IMR-90 (cell line): Measurements from ENCODE around the gene DIAPH1. TPM values are rescaled to one million over a fixed set of nuclear protein-coding genes. Genes with fewer than 3 reads are reported as not detected.

Source experiments
- ATAC-seq: fragments of 200-7000 bp; cut with Tn5 transposase; 2 replicates; pipeline ENCODE4 v1.9.1; 2020; ENCODE audit warnings: low read depth, mild to moderate bottlenecking, moderate library complexity
- BruUV-seq: library from RNA; stranded (reverse); fragments of 400-500 nt; replicated peaks from 2 replicates; lab custom pipeline; 2021; lab: Mats Ljungman, UMichigan
- CTCF ChIA-PET: fragments of 300-600 bp; formaldehyde crosslinking; extraction: SDS; loops from one replicate; lab custom pipeline; 2021; ENCODE audit warnings: antibody characterized with exemption; lab: Yijun Ruan, JAX
- POLR2A ChIA-PET: fragments of 300-600 bp; sonication (Branson Sonifier 250); formaldehyde crosslinking; loops from one replicate; lab custom pipeline; 2022; ENCODE audit warnings: antibody characterized with exemption; ENCODE audit not compliant: unreplicated experiment; lab: Charles Lee
- DNase-seq: peaks from one replicate; pipeline ENCODE4 v3.0.0; 2013
- H2AFZ ChIP-seq: replicated peaks from 2 replicates; pipeline ENCODE3; 2013; ENCODE audit warnings: low read length, mild to moderate bottlenecking; ENCODE audit not compliant: poor library complexity
- H2AK5ac ChIP-seq: 2 replicates; pipeline ENCODE4 v1.6.1; 2013; ENCODE audit warnings: low read depth, low read length, inconsistent platforms
- H2AK9ac ChIP-seq: replicated peaks from 2 replicates; pipeline ENCODE3; 2013; ENCODE audit warnings: mild to moderate bottlenecking, low read depth, low read length, moderate library complexity; ENCODE audit not compliant: poor library complexity
- H2BK120ac ChIP-seq: 2 replicates; pipeline ENCODE4 v1.6.1; 2013; ENCODE audit warnings: low read depth, low read length, inconsistent platforms
- H2BK15ac ChIP-seq: 3 replicates; pipeline ENCODE4 v1.6.1; 2013; ENCODE audit warnings: low read depth, low read length, inconsistent platforms
- H2BK20ac ChIP-seq: 2 replicates; pipeline ENCODE4 v1.6.1; 2013; ENCODE audit warnings: low read depth, mild to moderate bottlenecking, inconsistent platforms, low read length, moderate library complexity
- H2BK5ac ChIP-seq: 2 replicates; pipeline ENCODE4 v1.6.1; 2013; ENCODE audit warnings: mild to moderate bottlenecking, low read depth, low read length, inconsistent platforms; ENCODE audit not compliant: poor library complexity, severe bottlenecking
- H3K14ac ChIP-seq: replicated peaks from 2 replicates; pipeline ENCODE4 v1.6.1; 2013; ENCODE audit warnings: low read depth, low read length, inconsistent platforms
- H3K18ac ChIP-seq: 2 replicates; pipeline ENCODE4 v1.6.1; 2013; ENCODE audit warnings: low read depth, low read length, control low read depth
- H3K23ac ChIP-seq: 2 replicates; pipeline ENCODE4 v1.6.1; 2013; ENCODE audit warnings: low read depth, low read length, inconsistent platforms
- H3K27ac ChIP-seq: 2 replicates; pipeline ENCODE4 v1.5.1; 2013; ENCODE audit warnings: mild to moderate bottlenecking, control low read depth, low read length; ENCODE audit not compliant: insufficient read depth
- H3K27me3 ChIP-seq: 2 replicates; pipeline ENCODE4 v1.6.1; 2013; ENCODE audit warnings: low read length; ENCODE audit not compliant: control insufficient read depth, insufficient read depth
- H3K36me3 ChIP-seq: 2 replicates; pipeline ENCODE4 v1.6.1; 2013; ENCODE audit warnings: low read length, mixed read lengths; ENCODE audit not compliant: control insufficient read depth, insufficient read depth
- H3K4ac ChIP-seq: 2 replicates; pipeline ENCODE4 v1.6.1; 2013; ENCODE audit warnings: low read depth, low read length, inconsistent platforms
- H3K4me1 ChIP-seq: 2 replicates; pipeline ENCODE4 v1.6.1; 2013; ENCODE audit warnings: low read length, mixed read lengths; ENCODE audit not compliant: control insufficient read depth, insufficient read depth
- H3K4me2 ChIP-seq: 2 replicates; pipeline ENCODE4 v1.6.1; 2013; ENCODE audit warnings: low read depth, mild to moderate bottlenecking, control low read depth, low read length, moderate library complexity
- H3K4me3 ChIP-seq: 2 replicates; pipeline ENCODE4 v1.5.1; 2013; ENCODE audit warnings: low read depth, mild to moderate bottlenecking, control low read depth, low read length, moderate library complexity; ENCODE audit not compliant: insufficient read depth
- H3K56ac ChIP-seq: 2 replicates; pipeline ENCODE4 v1.6.1; 2013; ENCODE audit warnings: low read length, inconsistent platforms; ENCODE audit not compliant: insufficient read depth; ENCODE audit errors: extremely low read depth
- H3K79me1 ChIP-seq, 2 experiments: 2 replicates each; pipeline ENCODE4 v1.6.1; 2013; ENCODE audit warnings: low read length in 2 of 2, inconsistent platforms in 1 of 2, low read depth in 1 of 2
- H3K9ac ChIP-seq: 2 replicates; pipeline ENCODE4 v1.6.1; 2013; ENCODE audit warnings: low read depth, low read length, control low read depth
- H3K9me1 ChIP-seq: 2 replicates; pipeline ENCODE4 v1.6.1; 2013; ENCODE audit warnings: low read length, inconsistent platforms; ENCODE audit not compliant: insufficient read depth
- H3K9me3 ChIP-seq: 2 replicates; pipeline ENCODE4 v1.6.1; 2013; ENCODE audit warnings: low read length; ENCODE audit not compliant: control insufficient read depth, insufficient read depth
- H4K20me1 ChIP-seq: 2 replicates; pipeline ENCODE4 v1.6.1; 2013; ENCODE audit warnings: low read length, inconsistent platforms; ENCODE audit not compliant: insufficient read depth
- H4K5ac ChIP-seq: 2 replicates; pipeline ENCODE4 v1.6.1; 2013; ENCODE audit warnings: mild to moderate bottlenecking, low read depth, low read length, control low read depth
- H4K8ac ChIP-seq, 2 experiments: 2 replicates each; pipeline ENCODE4 v1.6.1; 2013; ENCODE audit warnings: low read depth in 2 of 2, low read length in 2 of 2, control low read depth in 1 of 2, inconsistent platforms in 1 of 2
- H4K91ac ChIP-seq: 2 replicates; pipeline ENCODE4 v1.6.1; 2013; ENCODE audit warnings: low read depth, low read length, inconsistent platforms; ENCODE audit not compliant: insufficient read depth
- BHLHE40 ChIP-seq: fragments of 150-350 bp; IDR thresholded peaks from 2 replicates; pipeline ENCODE4 v1.6.1; 2016; ENCODE audit warnings: mild to moderate bottlenecking, low read depth, low read length
- CEBPB ChIP-seq: IDR thresholded peaks from 2 replicates; pipeline ENCODE4 v1.6.1; 2012; ENCODE audit warnings: low read depth, low read length, improper control_type of control experiment
- FOS ChIP-seq: fragments of 150-350 bp; IDR thresholded peaks from 2 replicates; pipeline ENCODE4 v1.6.1; 2016; ENCODE audit warnings: low read depth, low read length
- MAFK ChIP-seq: IDR thresholded peaks from 2 replicates; pipeline ENCODE4 v1.6.1; 2012; ENCODE audit warnings: low read depth, low read length, improper control_type of control experiment
- MAZ ChIP-seq: IDR thresholded peaks from 2 replicates; pipeline ENCODE4 v1.6.1; 2012; ENCODE audit warnings: low read depth, mild to moderate bottlenecking, low read length, improper control_type of control experiment, moderate library complexity, borderline replicate concordance
- MXI1 ChIP-seq: IDR thresholded peaks from 2 replicates; pipeline ENCODE4 v1.6.1; 2012; ENCODE audit warnings: low read depth, mild to moderate bottlenecking, low read length, moderate library complexity, borderline replicate concordance
- POLR2A ChIP-seq: IDR thresholded peaks from 2 replicates; pipeline ENCODE4 v1.6.1; 2012; ENCODE audit warnings: mild to moderate bottlenecking, low read depth, low read length
- RCOR1 ChIP-seq: IDR thresholded peaks from 2 replicates; pipeline ENCODE4 v1.6.1; 2012; ENCODE audit warnings: mild to moderate bottlenecking, low read length, improper control_type of control experiment; ENCODE audit not compliant: insufficient replicate concordance
- RFX5 ChIP-seq: IDR thresholded peaks from 2 replicates; pipeline ENCODE4 v1.8.0; 2012; ENCODE audit warnings: low read depth, mild to moderate bottlenecking, low read length, moderate library complexity
- WGBS, 2 experiments: methylation state at CpG; one replicate each; pipeline versions ENCODE4 v1.1.5 to v1.1.7; 2013; ENCODE audit warnings: missing lambda C conversion rate in 2 of 2; ENCODE audit not compliant: insufficient read length in 1 of 2; ENCODE audit errors: extremely low coverage in 2 of 2; 5-methylcytosine and 5-hydroxymethylcytosine counted together
- dilution Hi-C: fragments of 300-500 bp; cut with HindIII; formaldehyde crosslinking; loops from one replicate; pipeline ENCODE4 v1.14.3; 2018; ENCODE audit warnings: low sequenced_read_pairs; ENCODE audit not compliant: unreplicated experiment
- in situ Hi-C: fragments of 300-500 bp; cut with MboI; formaldehyde crosslinking; loops from 3 replicates; pipeline ENCODE4 v1.14.3; 2019; ENCODE audit warnings: low sequenced_read_pairs, inconsistent platforms, mixed read lengths
- intact Hi-C: fragments of 100-400 bp; cut with micrococcal nuclease; formaldehyde crosslinking; loops from 2 replicates; pipeline ENCODE4 v1.10.0; 2022
- polyA plus RNA-seq, 3 experiments: library from polyadenylated mRNA; depleted of rRNA; stranded (reverse); fragments of >200 nt; gene quantifications; 2 replicates each; pipeline ENCODE4 v1.2.3, GENCODE V29; 2012; ENCODE audit warnings: low replicate concordance in 1 of 3
- total RNA-seq: library from RNA; depleted of rRNA; stranded (reverse); fragments of >200 nt; gene quantifications from 2 replicates; pipeline ENCODE4 v1.2.3, GENCODE V29; 2012

DIAPH1 gene
- total and polyA plus RNA-seq, 2 of the 4 experiments (the other 2 are of a cell fraction), result 12.0 to 37.4 TPM

- 56% methylated on average over 2 of the region's 6 CpGs; no CpG with 5 or more reads in 1 of the 2 experiments for WGBS, 2 experiments
- Histone ChIP-seq H4K20me1 (peaks cover 3% of the 10 kb centered on the region; the same call in 1 of the 2 replicates), H3K18ac (peak overlapping the region; percentile 50), H2BK15ac (no peak overlapping the region; the same call in 2 of the 3 replicates), H2BK20ac (peak overlapping the region; percentile 90), H2BK120ac (peak overlapping the region; percentile 86), H3K4me1 (peaks cover 4% of the 10 kb centered on the region), H3K9ac (no peak overlapping the region), H4K8ac (peak overlapping the region in 1 of 2 experiments; percentile 63; a peak in 2 of 4 replicates), H3K4ac (peak overlapping the region; percentile 93), H3K14ac (peak overlapping the region; percentile 94), H3K4me2 (peak overlapping the region; percentile 51), H2AK5ac (peak overlapping the region; percentile 79), H2AK9ac (peak overlapping the region; percentile 78), H3K56ac (no peak overlapping the region), H4K91ac (peak overlapping the region; percentile 63), H3K27ac (peak overlapping the region; percentile 12; the same call in 1 of the 2 replicates), H2AFZ (peak overlapping the region; percentile 66), H3K9me1 (peaks cover 5% of the 10 kb centered on the region), H3K27me3 (no peaks in the 10 kb centered on the region), H3K9me3 (no peaks in the 10 kb centered on the region), H3K36me3 (no peaks in the 10 kb centered on the region), H4K5ac (peak overlapping the region; percentile 33; the same call in 1 of the 2 replicates), H3K4me3 (no peak overlapping the region), H3K79me1 (peaks cover 23 to 46% of the 10 kb centered on the region in 2 experiments), H3K23ac (peak overlapping the region; percentile 90), H2BK5ac (peak overlapping the region; percentile 61)
- intact Hi-C loops (loop anchor here (2.0 kb wide), 1 partner anchor 15 kb away; the partner anchor contains the start of gene DIAPH1), dilution Hi-C loops (no loop called here), in situ Hi-C loops (no loop called here)
- ChIA-PET POLR2A (no interaction called here), CTCF (interaction anchor here (1.0 to 3.3 kb wide), 2 partner anchors 11 to 12 kb away, joined by 4 to 18 read pairs; no protein-coding TSS in a partner anchor)
- 0 out of 2 replicates have a peak, but pooled peaks have one; percentile 29 for TF ChIP-seq MAZ
- TF ChIP-seq CEBPB, result peak; percentile 97
- TF ChIP-seq POLR2A, result no peak
- no peak for TF ChIP-seq MAFK
- peak; percentile 17; the same call in 1 of the 2 replicates for TF ChIP-seq BHLHE40
- TF ChIP-seq RFX5, result no peak
- TF ChIP-seq FOS, result 0 out of 2 replicates have a peak, but pooled peaks have one; percentile 17
- TF ChIP-seq MXI1, result peak; percentile 84
- TF ChIP-seq RCOR1, result peak; percentile 30
- peak; percentile 95 for ATAC-seq
- BruUV-seq, result no TSS peak
- peak; percentile 94 for DNase-seq
These were observed 14.7 kb downstream of the DIAPH1 start for GRCh38 chr5:141603923-141604717.
